Vagina (tissue), 2 donors: ENCODE measurements around the gene LRSAM1.

Source experiments
- POLR2A ChIP-seq, 2 donors: fragments of 450-650 bp; IDR thresholded peaks; one replicate each; pipeline ENCODE4 v1.6.1; 2017; ENCODE audit warnings: antibody characterized with exemption in 2 of 2, mild to moderate bottlenecking in 2 of 2, moderate library complexity in 2 of 2
- POLR2AphosphoS5 ChIP-seq, 2 donors: sonication (generic); formaldehyde crosslinking; IDR thresholded peaks; one replicate each; pipeline ENCODE4 v1.9.0; 2017; ENCODE audit warnings: antibody characterized with exemption in 2 of 2, mild to moderate bottlenecking in 2 of 2, low read depth in 1 of 2; ENCODE audit not compliant: insufficient read depth in 1 of 2
- TF ChIP-seq, protein P1 (sequence below), 3 experiments: fragments of 450-650 bp in 2 of 3; fragments of 200-600 bp in 1 of 3; sonication (generic) in 1 of 3; IDR thresholded peaks; one replicate each; pipeline ENCODE4 v1.5.1; 2017 to 2019; ENCODE audit warnings: antibody characterized with exemption in 3 of 3, mild to moderate bottlenecking in 2 of 3, moderate library complexity in 2 of 3

GRCh38 chr9:127534931-127535330, 83.6 kb downstream of the LRSAM1 start:
- TF ChIP-seq, protein P1, sequence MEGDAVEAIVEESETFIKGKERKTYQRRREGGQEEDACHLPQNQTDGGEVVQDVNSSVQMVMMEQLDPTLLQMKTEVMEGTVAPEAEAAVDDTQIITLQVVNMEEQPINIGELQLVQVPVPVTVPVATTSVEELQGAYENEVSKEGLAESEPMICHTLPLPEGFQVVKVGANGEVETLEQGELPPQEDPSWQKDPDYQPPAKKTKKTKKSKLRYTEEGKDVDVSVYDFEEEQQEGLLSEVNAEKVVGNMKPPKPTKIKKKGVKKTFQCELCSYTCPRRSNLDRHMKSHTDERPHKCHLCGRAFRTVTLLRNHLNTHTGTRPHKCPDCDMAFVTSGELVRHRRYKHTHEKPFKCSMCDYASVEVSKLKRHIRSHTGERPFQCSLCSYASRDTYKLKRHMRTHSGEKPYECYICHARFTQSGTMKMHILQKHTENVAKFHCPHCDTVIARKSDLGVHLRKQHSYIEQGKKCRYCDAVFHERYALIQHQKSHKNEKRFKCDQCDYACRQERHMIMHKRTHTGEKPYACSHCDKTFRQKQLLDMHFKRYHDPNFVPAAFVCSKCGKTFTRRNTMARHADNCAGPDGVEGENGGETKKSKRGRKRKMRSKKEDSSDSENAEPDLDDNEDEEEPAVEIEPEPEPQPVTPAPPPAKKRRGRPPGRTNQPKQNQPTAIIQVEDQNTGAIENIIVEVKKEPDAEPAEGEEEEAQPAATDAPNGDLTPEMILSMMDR (IDR thresholded peaks at IDR 0.05), result no peak
- TF ChIP-seq POLR2AphosphoS5 (IDR thresholded peaks at IDR 0.05; ENCODE audit: insufficient read depth in 1 of 2, low read depth in 1 of 2), result no peak
- TF ChIP-seq POLR2A (IDR thresholded peaks at IDR 0.05), result no peak
